ENCODE results near the gene PTPRN2. TPM values are rescaled to one million over a fixed set of nuclear protein-coding genes. Genes with fewer than 3 reads are reported as not detected.

PTPRN2 gene
- polyA plus RNA-seq, 1 of the 3 experiments (the other 2 are of a cell fraction), result 4.0 TPM

- no peaks in the 10 kb centered on the region for H4K20me1 ChIP-seq (ENCODE audit: insufficient read depth)
- CTCF ChIA-PET, result no interaction called here
- peaks cover 0 to 16% of the 10 kb centered on the region in 2 experiments; a peak in 1 of 4 replicates for H3K4me1 ChIP-seq (ENCODE audit: control insufficient read depth in 1 of 2, insufficient read depth in 2 of 2, low read depth in 1 of 2, low read length in 1 of 2)
- no peak overlapping the region for H3K4me2 ChIP-seq
- 66% methylated on average over 12 of the region's 12 CpGs for WGBS (ENCODE audit: low lambda C conversion rate)
- no peak overlapping the region for H2AFZ ChIP-seq (ENCODE audit: low read depth)
- no peak for TF ChIP-seq REST (IDR thresholded peaks at IDR 0.05; ENCODE audit: low read depth, low read length)
- TF ChIP-seq ELF1 (IDR thresholded peaks at IDR 0.05), result no peak
- no peak for TF ChIP-seq TCF12 (IDR thresholded peaks at IDR 0.05)
- TF ChIP-seq ZBTB33 (IDR thresholded peaks at IDR 0.05; ENCODE audit: borderline replicate concordance, low read depth), result no peak
- no peak for TF ChIP-seq USF2 (IDR thresholded peaks at IDR 0.05; ENCODE audit: borderline replicate concordance, low read depth, low read length)
- no peak for TF ChIP-seq PBX3 (IDR thresholded peaks at IDR 0.05)
- no peak for TF ChIP-seq FOSL2 (IDR thresholded peaks at IDR 0.05; ENCODE audit: borderline replicate concordance, low read depth)
- TF ChIP-seq GABPA (IDR thresholded peaks at IDR 0.05; ENCODE audit: low read depth), result no peak
- TF ChIP-seq RXRA (IDR thresholded peaks at IDR 0.05; ENCODE audit: borderline replicate concordance, low read depth), result no peak
- no peak for TF ChIP-seq CHD2 (IDR thresholded peaks at IDR 0.05; ENCODE audit: low read length, partially characterized antibody)
- TF ChIP-seq RAD21 (IDR thresholded peaks at IDR 0.05; ENCODE audit: low read length), result no peak
- no peak for TF ChIP-seq FOXJ3 (CRISPR knock-in tag; IDR thresholded peaks at IDR 0.05)
- TF ChIP-seq, protein P1, sequence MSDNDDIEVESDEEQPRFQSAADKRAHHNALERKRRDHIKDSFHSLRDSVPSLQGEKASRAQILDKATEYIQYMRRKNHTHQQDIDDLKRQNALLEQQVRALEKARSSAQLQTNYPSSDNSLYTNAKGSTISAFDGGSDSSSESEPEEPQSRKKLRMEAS (IDR thresholded peaks at IDR 0.05; ENCODE audit: low read depth), result no peak
- no peaks in the 10 kb centered on the region for H3K27me3 ChIP-seq (ENCODE audit: insufficient read depth)
- POLR2A ChIA-PET, result no interaction called here
- no peaks in the 10 kb centered on the region for H3K36me3 ChIP-seq (replicated peaks in 1 of 2; ENCODE audit: control insufficient read depth in 1 of 2, insufficient read depth in 2 of 2, low read length in 1 of 2)
- peaks cover 5% of the 10 kb centered on the region for H3F3A ChIP-seq (replicated peaks; ENCODE audit: insufficient read depth)
- H3K9me2 ChIP-seq, result no peaks in the 10 kb centered on the region
- no peak for DNase-seq
- H3K4me3 ChIP-seq (ENCODE audit: low read depth in 2 of 2, low read length in 1 of 2), result no peak overlapping the region
- 0 out of 2 replicates have a peak, but pooled peaks cover 8% of the 10 kb centered on the region for H3K9me3 ChIP-seq
- no peaks in the 10 kb centered on the region for H3K79me2 ChIP-seq (ENCODE audit: insufficient read depth)
- H3K27ac ChIP-seq (ENCODE audit: low read depth in 2 of 2, low read length in 1 of 2), result no peak overlapping the region
- H3K9ac ChIP-seq, result no peak overlapping the region
Observed at GRCh38 chr7:158266426-158266816, 321.2 kb downstream of the PTPRN2 start.
